Measurements from ENCODE around the gene LGI4. TPM values are rescaled to one million over a fixed set of nuclear protein-coding genes. Genes with fewer than 3 reads are reported as not detected.
"Not testable (repeated sequence)": the region's sequence is repeated elsewhere in the genome, so short reads cannot be mapped to it uniquely, and the experiment has no call there.

Gene LGI4
- total RNA-seq, 1 experiment from 2014 or later: not detected

- POLR2A ChIA-PET (ENCODE audit: low non-redundant PET): no interaction called here
- BruUV-seq (replicated peaks): no TSS peak
- no peak for TF ChIP-seq CTCF (conservative IDR thresholded peaks at IDR 0.05; ENCODE audit: low read depth, low read length)
- no peak for TF ChIP-seq EZH2 (IDR thresholded peaks at IDR 0.05; ENCODE audit: borderline replicate concordance, low read depth, low read length, poor library complexity, severe bottlenecking)
Measured at GRCh38 chr19:35130761-35131720, 3.8 kb downstream of the LGI4 start.

GRCh38 chr19:35129724-35130274 is 5.1 kb downstream of the LGI4 start:
- CTCF ChIA-PET; POLR2A ChIA-PET (ENCODE audit: low non-redundant PET); intact Hi-C loops (cut with micrococcal nuclease; ENCODE audit: unreplicated experiment); H3K4me3 ChIP-seq (ENCODE audit: low read depth, low read length, poor library complexity, severe bottlenecking); BruUV-seq (replicated peaks); H3K36me3 ChIP-seq (ENCODE audit: insufficient read depth, low read length, poor library complexity, severe bottlenecking); H3K4me1 ChIP-seq (ENCODE audit: insufficient read depth, low read length, poor library complexity, severe bottlenecking); H3K27me3 ChIP-seq (replicated peaks; ENCODE audit: insufficient read depth, low read depth, low read length, poor library complexity); H3K9me3 ChIP-seq (ENCODE audit: low read depth, low read length, poor library complexity, severe bottlenecking); DNase-seq (ENCODE audit: low spot score); H3K27ac ChIP-seq (ENCODE audit: low read depth, low read length, poor library complexity, severe bottlenecking): not testable (repeated sequence)

More at GRCh38 chr19:35130761-35131720, 3.8 kb downstream of the LGI4 start:
- Histone ChIP-seq H3K9me3 (ENCODE audit: low read depth, low read length, poor library complexity, severe bottlenecking) (no peaks in the 10 kb centered on the region), H3K36me3 (ENCODE audit: insufficient read depth, low read length, poor library complexity, severe bottlenecking) (no peaks in the 10 kb centered on the region), H3K4me3 (ENCODE audit: low read depth, low read length, poor library complexity, severe bottlenecking) (no peak overlapping the region), H3K27me3 (replicated peaks; ENCODE audit: insufficient read depth, low read depth, low read length, poor library complexity) (no peaks in the 10 kb centered on the region), H3K27ac (ENCODE audit: low read depth, low read length, poor library complexity, severe bottlenecking) (no peak overlapping the region), H3K4me1 (ENCODE audit: insufficient read depth, low read length, poor library complexity, severe bottlenecking) (no peaks in the 10 kb centered on the region)
- intact Hi-C loops (cut with micrococcal nuclease; ENCODE audit: unreplicated experiment): no loop called here
- no peak for DNase-seq (ENCODE audit: low spot score)
- CTCF ChIA-PET: no interaction called here

GRCh38 chr19:35128398-35129057 is 6.3 kb downstream of the LGI4 start:
- Histone ChIP-seq H3K4me3 (ENCODE audit: low read depth, low read length, poor library complexity, severe bottlenecking) (no peak overlapping the region), H3K27me3 (replicated peaks; ENCODE audit: insufficient read depth, low read depth, low read length, poor library complexity) (no peaks in the 10 kb centered on the region), H3K9me3 (ENCODE audit: low read depth, low read length, poor library complexity, severe bottlenecking) (no peaks in the 10 kb centered on the region), H3K27ac (ENCODE audit: low read depth, low read length, poor library complexity, severe bottlenecking) (no peak overlapping the region), H3K36me3 (ENCODE audit: insufficient read depth, low read length, poor library complexity, severe bottlenecking) (no peaks in the 10 kb centered on the region), H3K4me1 (ENCODE audit: insufficient read depth, low read length, poor library complexity, severe bottlenecking) (peaks cover 11% of the 10 kb centered on the region)
- CTCF ChIA-PET: no interaction called here
- POLR2A ChIA-PET (ENCODE audit: low non-redundant PET): no interaction called here
- BruUV-seq (replicated peaks): no TSS peak
- intact Hi-C loops (cut with micrococcal nuclease; ENCODE audit: unreplicated experiment): no loop called here
- DNase-seq (ENCODE audit: low spot score): no peak
- TF ChIP-seq CTCF (conservative IDR thresholded peaks at IDR 0.05; ENCODE audit: low read depth, low read length) (no peak), EZH2 (IDR thresholded peaks at IDR 0.05; ENCODE audit: borderline replicate concordance, low read depth, low read length, poor library complexity, severe bottlenecking) (no peak)

Measured in A673 (cell line).